GM12878 (cell line): ENCODE data around the gene DCST1. TPM values are rescaled to one million over a fixed set of nuclear protein-coding genes. Genes with fewer than 3 reads are reported as not detected.
A peak's percentile ranks its signal among the peaks of the same experiment; 100 is the strongest.

ENCODE experiments used
- BCLAF1 ChIP-seq: fragments of 450-650 bp; IDR thresholded peaks from 2 replicates; pipeline ENCODE4 v1.6.1; 2017; ENCODE audit warnings: antibody characterized with exemption, mild to moderate bottlenecking, moderate library complexity
- CBX3 ChIP-seq: fragments of 200-600 bp; sonication (generic); IDR thresholded peaks from 2 replicates; pipeline ENCODE4 v1.6.1; 2016; ENCODE audit warnings: low read depth, borderline replicate concordance
- CREM ChIP-seq: IDR thresholded peaks from 2 replicates; pipeline ENCODE4 v1.6.1; 2014; ENCODE audit warnings: antibody characterized with exemption, low read depth
- ETV6 ChIP-seq, 2 experiments: fragments of 450-650 bp in 1 of 2; IDR thresholded peaks in 1 of 2; conservative IDR thresholded peaks in 1 of 2; 2 replicates each; pipeline ENCODE4 v1.6.1; 2014; ENCODE audit warnings: antibody characterized with exemption in 1 of 2, borderline replicate concordance in 1 of 2, low read depth in 1 of 2, mild to moderate bottlenecking in 1 of 2, moderate library complexity in 1 of 2
- HDGF ChIP-seq: fragments of 450-650 bp; IDR thresholded peaks from 2 replicates; pipeline ENCODE4 v1.6.1; 2016; ENCODE audit warnings: antibody characterized with exemption
- IKZF1 ChIP-seq: fragments of 450-650 bp; conservative IDR thresholded peaks from 2 replicates; pipeline ENCODE4 v1.6.1; 2017; ENCODE audit warnings: antibody characterized with exemption, mild to moderate bottlenecking
- IKZF2 ChIP-seq, 2 experiments: fragments of 450-650 bp; IDR thresholded peaks; 2 replicates each; pipeline ENCODE4 v1.6.1; 2017; ENCODE audit warnings: mild to moderate bottlenecking in 2 of 2, moderate library complexity in 2 of 2
- JUNB ChIP-seq: IDR thresholded peaks from 2 replicates; pipeline ENCODE4 v1.6.1; 2016; ENCODE audit warnings: antibody characterized with exemption, mild to moderate bottlenecking
- NR2F1 ChIP-seq: fragments of 450-650 bp; conservative IDR thresholded peaks from 2 replicates; pipeline ENCODE4 v1.6.1; 2017; ENCODE audit warnings: mild to moderate bottlenecking
- RB1 ChIP-seq: fragments of 450-650 bp; formaldehyde crosslinking; IDR thresholded peaks from 2 replicates; pipeline ENCODE4 v1.6.1; 2017; ENCODE audit warnings: mild to moderate bottlenecking, borderline replicate concordance
- SPI1 ChIP-seq: IDR thresholded peaks from 2 replicates; pipeline ENCODE4 v1.6.1; 2011; ENCODE audit warnings: low read depth, mild to moderate bottlenecking, low read length, moderate library complexity, borderline replicate concordance; ENCODE audit not compliant: insufficient read depth
- TCF3 ChIP-seq: IDR thresholded peaks from 2 replicates; pipeline ENCODE4 v1.6.1; 2012; ENCODE audit warnings: low read depth, mild to moderate bottlenecking, low read length, borderline replicate concordance; ENCODE audit not compliant: insufficient read depth
- USF2 ChIP-seq: IDR thresholded peaks from 2 replicates; pipeline ENCODE4 v1.6.1; 2011; ENCODE audit warnings: low read depth, low read length, improper control_type of control experiment, borderline replicate concordance
- ZBTB11 ChIP-seq: fragments of 450-650 bp; formaldehyde crosslinking; IDR thresholded peaks from 2 replicates; pipeline ENCODE4 v1.5.0; 2022; ENCODE audit warnings: mild to moderate bottlenecking, missing genetic modification characterization
- ZBTB40 ChIP-seq: fragments of 450-650 bp; IDR thresholded peaks from 2 replicates; pipeline ENCODE4 v1.6.1; 2016; ENCODE audit warnings: mild to moderate bottlenecking, moderate library complexity, borderline replicate concordance
- ZNF207 ChIP-seq: fragments of 450-650 bp; IDR thresholded peaks from 2 replicates; pipeline ENCODE4 v1.6.1; 2014; ENCODE audit warnings: antibody characterized with exemption, mild to moderate bottlenecking, borderline replicate concordance
- polyA plus RNA-seq, 11 experiments: library from polyadenylated mRNA; depleted of rRNA in 4 of 11; unstranded in 6 of 11; stranded (reverse) in 5 of 11; fragments of >200 nt; fragmentation: Nextera tagmentation in 4 of 11; fragmentation: Illumina TruSeq in 1 of 11; extraction: Ambion mirVana in 4 of 11; extraction: Trizol in 1 of 11; gene quantifications; 1 replicate in 1 of 11; 2 replicates in 10 of 11; pipeline versions ENCODE4 v1.2.1 to v1.2.3, GENCODE V29; 2011 to 2016; ENCODE audit warnings: inconsistent platforms in 2 of 11, missing spikeins in 2 of 11, low read depth in 1 of 11
- total RNA-seq, 4 experiments: library from RNA; depleted of rRNA in 3 of 4; stranded (reverse); fragments of >200 nt in 3 of 4; fragmentation: Illumina TruSeq in 1 of 4; extraction: Trizol in 1 of 4; gene quantifications; 2 replicates each; pipeline versions ENCODE4 v1.2.1 to v1.2.3, GENCODE V29; 2013 to 2021

Gene DCST1
- total and polyA plus RNA-seq, 10 of the 15 experiments (the other 5 are each of a cell fraction or from before 2014, with no cell fraction given), result not detected

- TF ChIP-seq ETV6 (conservative IDR thresholded peaks at IDR 0.05 in 1 of 2, IDR thresholded peaks at IDR 0.05 in 1 of 2; ENCODE audit: borderline replicate concordance in 1 of 2, low read depth in 1 of 2) (no peak), ZBTB11 (CRISPR knock-in tag) (no peak), ZBTB40 (no peak), RB1 (peak; percentile 82; the same call in 1 of the 2 replicates), IKZF1 (peak; percentile 90), IKZF2 (IDR thresholded peaks at IDR 0.05) (peak; percentile 79 to 85; a peak in 3 of 4 replicates), JUNB (no peak), CREM (0 out of 2 replicates have a peak, but pooled peaks have one; percentile 1), SPI1 (peak; percentile 41; the same call in 1 of the 2 replicates), NR2F1 (no peak), TCF3 (no peak), BCLAF1 (no peak), USF2 (no peak), CBX3 (no peak), HDGF (peak; percentile 56; the same call in 1 of the 2 replicates), ZNF207 (peak; percentile 76)
These were observed 17.1 kb downstream of the DCST1 start, which contains the start of gene ADAM15 (continued) for GRCh38 chr1:155050560-155051341.
